GM18873 (cell line): ENCODE measurements around the gene NXPH3.

ENCODE experiments used
- ATAC-seq: cut with Tn5 transposase; IDR thresholded peaks from one replicate; pipeline ENCODE4 v1.9.1; 2021; ENCODE audit warnings: mild to moderate bottlenecking, moderate library complexity, moderate number of reproducible peaks; ENCODE audit not compliant: unreplicated experiment, low FRiP score

NXPH3 gene

GRCh38 chr17:49618028-49618611, 42.4 kb downstream of the NXPH3 start:
- ATAC-seq = no peak

DNA sequence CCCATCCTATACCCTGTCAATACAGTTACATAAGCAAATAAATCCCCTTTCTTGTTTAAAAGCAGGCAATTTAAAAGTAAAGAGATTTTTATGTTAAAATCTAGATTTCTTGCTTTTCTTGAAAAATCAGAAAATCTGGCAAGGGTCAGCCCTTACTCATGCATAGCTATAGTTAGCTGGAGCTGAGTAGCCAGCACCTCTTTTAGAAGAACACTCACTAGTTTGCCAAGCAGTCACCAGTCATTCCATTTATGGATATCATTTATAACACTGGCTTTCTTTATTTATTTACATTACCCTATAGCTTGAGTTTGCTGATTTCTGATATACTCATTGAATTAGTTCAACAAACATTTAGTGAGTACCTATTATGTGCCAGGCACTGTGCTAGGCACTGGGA, 45.7 kb downstream of the NXPH3 start:
- no peak for ATAC-seq

- no peak for ATAC-seq
These were observed 46.4 kb downstream of the NXPH3 start for GRCh38 chr17:49621946-49622529.

DNA sequence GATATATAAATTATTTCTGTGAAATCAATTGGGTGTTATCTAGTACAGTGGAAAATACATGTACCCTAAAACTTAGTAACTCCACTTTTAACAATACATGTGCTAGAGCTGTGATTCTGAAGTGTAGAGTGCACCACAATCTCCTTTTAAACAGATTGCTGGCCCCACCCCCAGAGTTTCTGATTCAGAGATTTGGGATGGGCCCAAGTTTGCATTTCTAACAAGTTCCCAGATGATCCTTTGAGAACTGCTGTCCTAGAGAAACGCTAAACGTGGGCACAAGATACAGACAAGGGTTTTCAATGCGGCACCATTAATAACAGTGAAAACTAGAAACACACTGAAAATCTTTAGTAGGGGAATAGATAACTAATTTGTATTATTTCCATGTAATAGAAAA, 49.2 kb downstream of the NXPH3 start:
- ATAC-seq = no peak

GRCh38 chr17:49629447-49629846, 53.8 kb downstream of the NXPH3 start:
- no peak for ATAC-seq

DNA sequence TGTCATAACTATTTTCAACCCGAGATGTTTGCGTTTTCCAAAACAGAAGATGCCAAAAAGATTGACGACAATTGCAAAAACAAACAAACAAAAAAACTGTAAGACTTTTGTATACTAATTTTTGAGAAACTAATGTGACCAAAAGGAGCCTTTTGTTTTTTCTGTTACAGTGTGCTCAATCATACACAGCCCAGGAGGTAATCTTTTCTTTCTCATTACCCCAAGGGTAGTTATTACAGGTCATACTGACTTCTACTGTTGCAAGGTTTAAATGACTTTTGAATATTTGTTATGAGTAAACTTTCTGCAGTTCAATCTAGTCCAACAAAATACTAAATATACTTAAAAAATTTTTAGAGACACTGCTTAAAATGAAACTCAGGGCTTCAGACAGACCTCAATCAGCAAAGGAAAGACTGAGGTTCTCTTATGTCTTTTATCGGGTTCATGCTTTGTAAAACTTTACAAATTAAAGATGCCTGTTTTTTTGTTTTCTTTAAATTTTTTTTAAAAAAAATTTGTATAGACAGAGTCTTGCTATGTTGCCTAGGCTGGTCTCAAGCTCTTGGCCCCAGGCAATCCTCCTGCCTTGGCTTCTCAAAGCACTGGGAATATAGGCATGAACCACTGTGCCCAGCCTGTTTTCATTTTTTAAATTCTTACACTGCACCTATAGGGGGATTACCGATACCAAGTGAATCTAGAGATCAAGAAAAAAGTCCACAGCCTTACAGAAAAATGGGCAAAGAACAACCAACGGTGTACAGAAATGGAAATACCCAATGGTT, 54.6 kb downstream of the NXPH3 start:
- ATAC-seq = no peak

GRCh38 chr17:49631496-49631895, 55.8 kb downstream of the NXPH3 start:
- ATAC-seq = no peak
